Measurements from ENCODE around the gene BUB3. TPM values are rescaled to one million over a fixed set of nuclear protein-coding genes. Genes with fewer than 3 reads are reported as not detected.
A peak's percentile ranks its signal among the peaks of the same experiment; 100 is the strongest.

BUB3 gene
- total and polyA plus RNA-seq, 2 of the 8 experiments (the other 6 are each of a cell fraction or from before 2014, with no cell fraction given), result 183 to 207 TPM

- peak overlapping the region; percentile 86 for H2AFZ ChIP-seq (ENCODE audit: low read length)
- peak; percentile 85 for FAIRE-seq
- no peak for TF ChIP-seq RFX5 (IDR thresholded peaks at IDR 0.05; ENCODE audit: borderline replicate concordance, low read depth, low read length)
- no peak for TF ChIP-seq CHD2 (IDR thresholded peaks at IDR 0.05; ENCODE audit: low read length)
- TF ChIP-seq EP300 (IDR thresholded peaks at IDR 0.05; ENCODE audit: borderline replicate concordance in 1 of 2, low read depth in 2 of 2, low read length in 2 of 2), result peak in 1 of 2 experiments; percentile 37; a peak in 1 of 3 replicates
- TF ChIP-seq TBP (IDR thresholded peaks at IDR 0.05; ENCODE audit: low read depth, low read length), result peak; percentile 16; the same call in 1 of the 2 replicates
- TF ChIP-seq YY1 (IDR thresholded peaks at IDR 0.05; ENCODE audit: low read depth, low read length), result peak; percentile 79
- no peak for TF ChIP-seq CBX5 (IDR thresholded peaks at IDR 0.05; ENCODE audit: low read depth, low read length)
- TF ChIP-seq POLR2AphosphoS5 (IDR thresholded peaks at IDR 0.05; ENCODE audit: low read depth, low read length), result no peak
- TF ChIP-seq BCL11A (IDR thresholded peaks at IDR 0.05; ENCODE audit: low read depth in 2 of 2, low read length in 2 of 2), result no peak
- TF ChIP-seq, protein P1, sequence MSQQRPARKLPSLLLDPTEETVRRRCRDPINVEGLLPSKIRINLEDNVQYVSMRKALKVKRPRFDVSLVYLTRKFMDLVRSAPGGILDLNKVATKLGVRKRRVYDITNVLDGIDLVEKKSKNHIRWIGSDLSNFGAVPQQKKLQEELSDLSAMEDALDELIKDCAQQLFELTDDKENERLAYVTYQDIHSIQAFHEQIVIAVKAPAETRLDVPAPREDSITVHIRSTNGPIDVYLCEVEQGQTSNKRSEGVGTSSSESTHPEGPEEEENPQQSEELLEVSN (IDR thresholded peaks at IDR 0.05), result 0 out of 2 replicates have a peak, but pooled peaks have one; percentile 32
- TF ChIP-seq CREB1 (IDR thresholded peaks at IDR 0.05), result peak; percentile 21; the same call in 1 of the 2 replicates
These were observed 21.4 kb upstream of the BUB3 start for GRCh38 chr10:123132576-123133477.

More at GRCh38 chr10:123132576-123133477, 21.4 kb upstream of the BUB3 start:
- H3K27ac ChIP-seq (ENCODE audit: low read depth, low read length), result no peak overlapping the region
- no peak overlapping the region for H4K8ac ChIP-seq (ENCODE audit: extremely low read depth, insufficient read depth, low read length)
- H3K27me3 ChIP-seq (replicated peaks in 1 of 4; ENCODE audit: control insufficient read depth in 3 of 4, extremely low read depth in 1 of 4, insufficient read depth in 3 of 4, low read length in 3 of 4), result peaks cover 51 to 75% (median 65%) of the 10 kb centered on the region in 4 experiments
- peak in 1 of 2 experiments; percentile 96 for DNase-seq (ENCODE audit: low read depth in 1 of 2, low spot score in 2 of 2)
- H2BK20ac ChIP-seq (ENCODE audit: low read length), result no peak overlapping the region
- H3K56ac ChIP-seq (replicated peaks; ENCODE audit: insufficient read length, low read depth, low read length), result no peak overlapping the region
- no peak overlapping the region; a peak in 1 of 7 replicates for H3K9ac ChIP-seq (replicated peaks in 1 of 4; ENCODE audit: extremely low read depth in 1 of 4, low read depth in 3 of 4, low read length in 3 of 4)
- H3K79me2 ChIP-seq (ENCODE audit: control insufficient read depth in 1 of 2, insufficient read depth in 2 of 2, low read length in 2 of 2), result no peaks in the 10 kb centered on the region
- H3K4me3 ChIP-seq (ENCODE audit: extremely low read depth in 1 of 4, insufficient read depth in 2 of 4, low read depth in 3 of 4, low read length in 4 of 4), result peak overlapping the region; percentile 25 to 59 (median 48); a peak in 7 of 8 replicates
- 0 out of 2 replicates have a peak overlapping the region, but pooled peaks have one; percentile 12 for H2BK15ac ChIP-seq (ENCODE audit: low read length)
- H4K5ac ChIP-seq (ENCODE audit: insufficient read length, low read depth, low read length), result no peak overlapping the region
- no peak overlapping the region for H2BK120ac ChIP-seq (replicated peaks; ENCODE audit: low read depth, low read length)
- no peak overlapping the region for H3K14ac ChIP-seq (ENCODE audit: insufficient read length)
- peaks cover 21% of the 10 kb centered on the region; the same call in 1 of the 2 replicates for H3K23me2 ChIP-seq (ENCODE audit: low read depth, low read length)
- H3K4ac ChIP-seq (replicated peaks; ENCODE audit: insufficient read length, low read depth, low read length), result no peak overlapping the region
- 3% methylated on average over 48 of the region's 48 CpGs; no CpG with 5 or more reads in 1 of the 2 experiments for WGBS, 2 experiments (ENCODE audit: extremely low coverage in 1 of 2, insufficient coverage in 1 of 2, insufficient read length in 1 of 2, insufficient replicate concordance in 2 of 2, low coverage in 1 of 2, low lambda C conversion rate in 2 of 2, missing lambda C conversion rate in 1 of 2)
- no peak overlapping the region for H3K23ac ChIP-seq (ENCODE audit: insufficient read length)
- peak overlapping the region; percentile 26 for H3K18ac ChIP-seq (ENCODE audit: extremely low read depth, low read length)
- H3K36me3 ChIP-seq (ENCODE audit: control insufficient read depth in 2 of 4, insufficient read depth in 4 of 4, low read length in 3 of 4), result no peaks in the 10 kb centered on the region; a peak in 1 of 8 replicates
- H3K4me1 ChIP-seq (replicated peaks in 1 of 4; ENCODE audit: control insufficient read depth in 3 of 4, insufficient read depth in 4 of 4, low read length in 3 of 4), result peaks cover 7 to 36% (median 22%) of the 10 kb centered on the region in 4 experiments
- POLR2A ChIA-PET (ENCODE audit: partially characterized antibody), result interaction anchor here (0.9 to 2.8 kb wide), 6 partner anchors 9 to 22 kb away, joined by 3 to 35 read pairs (median 6); partner anchors contain the start of gene HMX2
- H2AK5ac ChIP-seq (ENCODE audit: low read depth, low read length), result no peak overlapping the region
- peak overlapping the region; percentile 48 to 95 for H3K4me2 ChIP-seq (ENCODE audit: insufficient read depth in 1 of 2, low read depth in 2 of 2, low read length in 2 of 2)
- CTCF ChIA-PET (ENCODE audit: partially characterized antibody), result interaction anchor here (0.6 to 4.4 kb wide), 26 partner anchors 11 to 674 kb away, joined by 3 to 35 read pairs (median 4); no protein-coding TSS in a partner anchor
- H2BK12ac ChIP-seq (ENCODE audit: low read depth, low read length), result peak overlapping the region; percentile 64; the same call in 1 of the 2 replicates
- no peaks in the 10 kb centered on the region for H3K9me3 ChIP-seq (ENCODE audit: insufficient read depth in 2 of 2, low read depth in 1 of 2, low read length in 1 of 2)
- H4K91ac ChIP-seq (replicated peaks; ENCODE audit: insufficient read length, low read length), result no peak overlapping the region
- H3K79me1 ChIP-seq (ENCODE audit: low read depth, low read length), result no peaks in the 10 kb centered on the region
- H4K20me1 ChIP-seq (replicated peaks in 1 of 2; ENCODE audit: control insufficient read depth in 1 of 2, insufficient read depth in 2 of 2, low read length in 2 of 2), result peaks cover 0 to 6% of the 10 kb centered on the region in 2 experiments
- H2BK5ac ChIP-seq (ENCODE audit: low read depth, low read length), result no peak overlapping the region; the same call in 1 of the 2 replicates

Data from H1 (cell line).